Measurements from ENCODE around the gene DCD.

The DCD gene

DNA sequence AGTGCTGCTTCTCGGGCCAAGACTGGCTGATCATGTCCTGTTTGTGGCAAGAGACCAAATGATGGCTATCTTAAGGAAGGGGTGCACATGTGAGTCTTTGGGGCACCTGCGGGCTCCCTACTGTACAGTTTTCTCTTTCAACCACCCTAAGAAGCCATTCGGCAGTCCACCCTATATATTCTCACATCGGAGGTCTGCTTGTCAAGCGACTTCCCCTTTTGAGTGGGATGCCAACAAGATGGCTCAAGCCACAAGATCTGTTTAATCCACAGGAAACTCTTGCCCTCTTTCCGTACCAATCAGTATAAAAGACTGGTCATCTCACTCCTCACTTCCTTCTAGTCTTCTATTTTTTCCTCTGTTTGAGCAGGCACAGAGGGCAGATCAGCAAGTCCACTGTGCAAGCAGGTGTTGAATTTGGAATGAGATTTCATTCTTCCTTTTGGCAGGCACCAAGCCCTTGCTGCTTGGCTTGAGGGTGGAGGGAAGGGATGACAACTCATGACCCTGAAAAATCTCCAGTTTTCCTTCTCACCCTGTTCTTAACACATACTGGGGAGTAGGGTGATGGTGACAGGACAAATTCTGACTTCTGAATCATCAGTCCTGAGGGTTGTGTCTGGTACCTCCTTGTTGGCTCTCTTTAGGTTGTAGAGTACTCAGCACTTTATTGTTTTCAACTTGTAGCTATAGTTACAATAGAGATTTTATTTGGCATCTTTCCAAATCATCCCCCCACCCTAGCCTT lies 31.1 kb downstream of the DCD start:
- H3K4me1 ChIP-seq (ENCODE audit: low read length): no peaks in the 10 kb centered on the region
- peak overlapping the region; percentile 18 for H3K4me2 ChIP-seq (ENCODE audit: low read length)
- H4K20me1 ChIP-seq (ENCODE audit: insufficient read depth, low read length): no peaks in the 10 kb centered on the region
- no peaks in the 10 kb centered on the region for H3K79me2 ChIP-seq (ENCODE audit: low read length)
- peaks cover 49% of the 10 kb centered on the region for H3K27me3 ChIP-seq (ENCODE audit: low read depth, low read length)
- TF ChIP-seq EZH2phosphoT487 (IDR thresholded peaks at IDR 0.05; ENCODE audit: low read depth) (no peak), CTCF (IDR thresholded peaks at IDR 0.05; ENCODE audit: low read depth, low read length) (no peak)
- H2AFZ ChIP-seq (ENCODE audit: low read depth, low read length): no peak overlapping the region
- H3K9ac ChIP-seq (ENCODE audit: low read length): no peak overlapping the region
- H3K9me3 ChIP-seq (ENCODE audit: insufficient read depth, low read length): no peaks in the 10 kb centered on the region
- H3K36me3 ChIP-seq (replicated peaks; ENCODE audit: low read depth, low read length): no peaks in the 10 kb centered on the region
- H3K4me3 ChIP-seq (ENCODE audit: low read length): 0 out of 2 replicates have a peak overlapping the region, but pooled peaks have one; percentile 29
- H3K27ac ChIP-seq (ENCODE audit: low read length): no peak overlapping the region

GRCh38 chr12:54612225-54612750 lies 35.9 kb downstream of the DCD start:
- no peak overlapping the region for H3K4me2 ChIP-seq (ENCODE audit: low read length)
- no peaks in the 10 kb centered on the region for H4K20me1 ChIP-seq (ENCODE audit: insufficient read depth, low read length)
- no peaks in the 10 kb centered on the region for H3K4me1 ChIP-seq (ENCODE audit: low read length)
- peaks cover 52% of the 10 kb centered on the region for H3K27me3 ChIP-seq (ENCODE audit: low read depth, low read length)
- no peaks in the 10 kb centered on the region for H3K79me2 ChIP-seq (ENCODE audit: low read length)
- no peak overlapping the region for H2AFZ ChIP-seq (ENCODE audit: low read depth, low read length)
- no peak overlapping the region for H3K27ac ChIP-seq (ENCODE audit: low read length)
- TF ChIP-seq CTCF (IDR thresholded peaks at IDR 0.05; ENCODE audit: low read depth, low read length) (no peak), EZH2phosphoT487 (IDR thresholded peaks at IDR 0.05; ENCODE audit: low read depth) (no peak)
- H3K4me3 ChIP-seq (ENCODE audit: low read length): no peak overlapping the region
- no peaks in the 10 kb centered on the region for H3K9me3 ChIP-seq (ENCODE audit: insufficient read depth, low read length)
- H3K36me3 ChIP-seq (replicated peaks; ENCODE audit: low read depth, low read length): no peaks in the 10 kb centered on the region
- no peak overlapping the region for H3K9ac ChIP-seq (ENCODE audit: low read length)

DNA sequence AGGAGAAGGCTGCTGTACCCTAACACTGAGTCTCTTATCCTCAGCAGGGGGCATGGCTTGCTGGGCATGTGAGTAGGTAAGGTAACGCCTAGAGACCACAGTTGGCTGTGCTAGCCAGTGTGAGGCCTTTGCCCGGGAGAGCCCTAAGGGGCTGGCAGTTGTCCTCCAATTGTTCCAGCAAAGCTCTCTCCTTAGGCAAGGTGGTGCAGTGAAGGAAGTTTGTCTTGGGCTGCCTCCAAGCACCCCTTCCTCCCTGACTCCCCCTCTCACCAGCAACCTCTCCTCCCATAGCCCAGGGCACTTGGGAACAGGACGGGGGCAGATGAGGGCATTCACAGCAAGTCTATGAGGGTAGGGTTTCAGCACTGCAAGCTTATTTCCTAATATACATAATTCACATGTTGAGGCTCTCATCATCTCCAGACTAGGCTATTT lies 36.4 kb downstream of the DCD start:
- H3K27me3 ChIP-seq (ENCODE audit: low read depth, low read length): peaks cover 51% of the 10 kb centered on the region
- no peak overlapping the region for H3K9ac ChIP-seq (ENCODE audit: low read length)
- no peaks in the 10 kb centered on the region for H3K9me3 ChIP-seq (ENCODE audit: insufficient read depth, low read length)
- H3K36me3 ChIP-seq (replicated peaks; ENCODE audit: low read depth, low read length): no peaks in the 10 kb centered on the region
- no peaks in the 10 kb centered on the region for H4K20me1 ChIP-seq (ENCODE audit: insufficient read depth, low read length)
- H3K4me1 ChIP-seq (ENCODE audit: low read length): no peaks in the 10 kb centered on the region
- no peak overlapping the region for H3K4me2 ChIP-seq (ENCODE audit: low read length)
- TF ChIP-seq EZH2phosphoT487 (IDR thresholded peaks at IDR 0.05; ENCODE audit: low read depth): no peak
- no peak for TF ChIP-seq CTCF (IDR thresholded peaks at IDR 0.05; ENCODE audit: low read depth, low read length)
- H3K27ac ChIP-seq (ENCODE audit: low read length): no peak overlapping the region
- no peak overlapping the region for H2AFZ ChIP-seq (ENCODE audit: low read depth, low read length)
- H3K4me3 ChIP-seq (ENCODE audit: low read length): no peak overlapping the region
- no peaks in the 10 kb centered on the region for H3K79me2 ChIP-seq (ENCODE audit: low read length)

GRCh38 chr12:54608769-54609168 lies 39.4 kb downstream of the DCD start:
- TF ChIP-seq CTCF (IDR thresholded peaks at IDR 0.05; ENCODE audit: low read depth, low read length): no peak
- TF ChIP-seq EZH2phosphoT487 (IDR thresholded peaks at IDR 0.05; ENCODE audit: low read depth): no peak
- Histone ChIP-seq H3K4me3 (ENCODE audit: low read length) (no peak overlapping the region), H3K27me3 (ENCODE audit: low read depth, low read length) (peaks cover 31% of the 10 kb centered on the region), H3K9me3 (ENCODE audit: insufficient read depth, low read length) (no peaks in the 10 kb centered on the region), H3K79me2 (ENCODE audit: low read length) (no peaks in the 10 kb centered on the region), H2AFZ (ENCODE audit: low read depth, low read length) (no peak overlapping the region), H3K4me2 (ENCODE audit: low read length) (no peak overlapping the region), H3K4me1 (ENCODE audit: low read length) (no peaks in the 10 kb centered on the region), H4K20me1 (ENCODE audit: insufficient read depth, low read length) (no peaks in the 10 kb centered on the region), H3K36me3 (replicated peaks; ENCODE audit: low read depth, low read length) (no peaks in the 10 kb centered on the region), H3K9ac (ENCODE audit: low read length) (no peak overlapping the region), H3K27ac (ENCODE audit: low read length) (no peak overlapping the region)

Measured in OCI-LY3 (cell line).